Endothelial cell of umbilical vein (primary cell): ENCODE measurements around the gene RBM28. TPM values are rescaled to one million over a fixed set of nuclear protein-coding genes. Genes with fewer than 3 reads are reported as not detected.

Experiments used
- BruUV-seq: library from RNA; stranded (reverse); fragments of 400-500 nt; replicated peaks from 2 replicates; lab custom pipeline; 2021; lab: Mats Ljungman, UMichigan
- CTCF ChIA-PET: fragments of 300-600, 350-600 bp; sonication (Branson Sonifier 250); formaldehyde crosslinking; loops from one replicate; lab custom pipeline; 2021; ENCODE audit warnings: antibody characterized with exemption, inconsistent platforms; lab: Charles Lee
- POLR2A ChIA-PET: fragments of 300-600, 350-600 bp; sonication (Branson Sonifier 250); formaldehyde crosslinking; loops from one replicate; lab custom pipeline; 2021; ENCODE audit warnings: antibody characterized with exemption, inconsistent platforms; lab: Charles Lee
- DNase-seq: peaks from one replicate; pipeline ENCODE4 v3.0.0-alpha.2; 2011; ENCODE audit warnings: low read depth, low spot score
- FAIRE-seq: peaks from 2 replicates; lab custom pipeline; 2011; peaks lifted over from hg19 to GRCh38; lab: Jason Lieb, UNC
- H2AFZ ChIP-seq: 2 replicates; pipeline ENCODE4 v1.6.0; 2012; ENCODE audit warnings: low read depth, low read length, control low read depth, inconsistent platforms
- H3K27ac ChIP-seq: 2 replicates; pipeline ENCODE4 v1.5.1; 2011; ENCODE audit warnings: low read depth, mild to moderate bottlenecking, control low read depth, low read length, moderate library complexity; ENCODE audit not compliant: insufficient read depth
- H3K27me3 ChIP-seq, 2 experiments: 2 replicates each; pipeline versions ENCODE4 v1.6.0 to v1.6.1; 2011; ENCODE audit warnings: low read length in 2 of 2, mixed read lengths in 1 of 2; ENCODE audit not compliant: control insufficient read depth in 2 of 2, insufficient read depth in 2 of 2
- H3K36me3 ChIP-seq, 2 experiments: 2 replicates in 1 of 2; 3 replicates in 1 of 2; pipeline ENCODE4 v1.5.1; 2011; ENCODE audit warnings: low read length in 2 of 2, mild to moderate bottlenecking in 1 of 2, moderate library complexity in 1 of 2; ENCODE audit not compliant: control insufficient read depth in 2 of 2, insufficient read depth in 2 of 2; ENCODE audit errors: extremely low read depth in 1 of 2
- H3K4me1 ChIP-seq: 3 replicates; pipeline ENCODE4 v1.5.1; 2011; ENCODE audit warnings: mild to moderate bottlenecking, low read length; ENCODE audit not compliant: control insufficient read depth, insufficient read depth; ENCODE audit errors: extremely low read depth
- H3K4me2 ChIP-seq: 2 replicates; pipeline ENCODE4 v1.6.1; 2011; ENCODE audit warnings: low read length, control low read depth, mixed read lengths; ENCODE audit not compliant: insufficient read depth
- H3K4me3 ChIP-seq, 3 experiments: fragments of 200-600 bp in 1 of 3; sonication (generic), shearing (Covaris generic) in 1 of 3; replicated peaks in 1 of 3; 2 replicates each; pipeline ENCODE4 v1.5.1; 2011 to 2016; ENCODE audit warnings: control low read depth in 3 of 3, low read length in 3 of 3, mild to moderate bottlenecking in 2 of 3, inconsistent platforms in 1 of 3, low read depth in 1 of 3, moderate library complexity in 1 of 3; ENCODE audit not compliant: insufficient read depth in 1 of 3
- H3K79me2 ChIP-seq: 2 replicates; pipeline ENCODE4 v1.6.0; 2012; ENCODE audit warnings: low read length, inconsistent platforms; ENCODE audit not compliant: control insufficient read depth, insufficient read depth
- H3K9ac ChIP-seq: replicated peaks from 2 replicates; pipeline ENCODE3; 2011; ENCODE audit warnings: low read length, control low read depth; ENCODE audit not compliant: insufficient read depth; ENCODE audit errors: extremely low read depth
- H3K9me1 ChIP-seq: replicated peaks from 3 replicates; pipeline ENCODE4 v1.6.0; 2011; ENCODE audit warnings: mild to moderate bottlenecking, low read length; ENCODE audit not compliant: control insufficient read depth, insufficient read depth; ENCODE audit errors: extremely low read depth
- H3K9me3 ChIP-seq: replicated peaks from 2 replicates; pipeline ENCODE4 v1.5.1; 2012; ENCODE audit warnings: low read length, inconsistent platforms; ENCODE audit not compliant: control insufficient read depth, insufficient read depth
- H4K20me1 ChIP-seq: replicated peaks from 2 replicates; pipeline ENCODE3; 2011; ENCODE audit warnings: mild to moderate bottlenecking, low read length; ENCODE audit not compliant: control insufficient read depth, insufficient read depth; ENCODE audit errors: extremely low read depth
- CTCF ChIP-seq, 2 donors: IDR thresholded peaks; 1 replicate in 1 of 2; 2 replicates in 1 of 2; pipeline ENCODE4 v1.5.1; 2011; ENCODE audit warnings: low read length in 2 of 2, mild to moderate bottlenecking in 2 of 2, moderate library complexity in 2 of 2, control low read depth in 1 of 2, inconsistent platforms in 1 of 2, low read depth in 1 of 2; ENCODE audit not compliant: insufficient read depth in 1 of 2; ENCODE audit errors: extremely low read depth in 1 of 2
- EZH2 ChIP-seq: IDR thresholded peaks from 2 replicates; pipeline ENCODE4 v1.6.1; 2012; ENCODE audit warnings: borderline replicate concordance, low read depth, mild to moderate bottlenecking, moderate library complexity, low read length, inconsistent platforms; ENCODE audit not compliant: severe bottlenecking
- FOS ChIP-seq: IDR thresholded peaks from 2 replicates; pipeline ENCODE4 v1.6.1; 2011; ENCODE audit warnings: mild to moderate bottlenecking, low read length, moderate library complexity, borderline replicate concordance; ENCODE audit not compliant: insufficient read depth
- GATA2 ChIP-seq: IDR thresholded peaks from 2 replicates; pipeline ENCODE4 v1.7.0; 2011; ENCODE audit warnings: low read depth, mild to moderate bottlenecking, moderate library complexity, mixed read lengths, low read length; ENCODE audit not compliant: insufficient read length, insufficient read depth
- JUN ChIP-seq: IDR thresholded peaks from 2 replicates; pipeline ENCODE4 v1.6.1; 2011; ENCODE audit warnings: borderline replicate concordance, low read depth; ENCODE audit not compliant: insufficient read length, insufficient read depth
- MYC ChIP-seq: IDR thresholded peaks from one replicate; pipeline ENCODE4 v1.6.1; 2011; ENCODE audit warnings: mild to moderate bottlenecking, low read depth, low read length
- POLR2A ChIP-seq: IDR thresholded peaks from 2 replicates; pipeline ENCODE4 v1.6.1; 2012; ENCODE audit warnings: low read depth, mild to moderate bottlenecking, control low read depth, low read length
- POLR2AphosphoS5 ChIP-seq: IDR thresholded peaks from 2 replicates; pipeline ENCODE4 v1.6.1; 2012; ENCODE audit warnings: low read depth, mild to moderate bottlenecking, control low read depth, low read length, moderate library complexity; ENCODE audit not compliant: insufficient read depth
- dilution Hi-C: fragments of 300-500 bp; cut with MboI; formaldehyde crosslinking; loops from one replicate; pipeline ENCODE4 v1.15.0; 2019; ENCODE audit warnings: low sequenced_read_pairs; ENCODE audit not compliant: extremely low pct_ligation_motif_present
- intact Hi-C: fragments of 100-400 bp; cut with micrococcal nuclease; formaldehyde crosslinking; loops from one replicate; pipeline ENCODE4 v1.10.0; 2022
- polyA plus RNA-seq, 4 experiments: library from polyadenylated mRNA; depleted of rRNA in 3 of 4; stranded (reverse) in 3 of 4; unstranded in 1 of 4; fragments of >200 nt; gene quantifications; 2 replicates each; pipeline versions ENCODE4 v1.2.1 to v1.2.3, GENCODE V29; 2011 to 2012; ENCODE audit warnings: missing spikeins in 1 of 4
- small RNA-seq: library from RNA; depleted of rRNA; stranded (forward); fragments of <200 nt; gene quantifications from one replicate; pipeline ENCODE3, GENCODE V24; 2012; ENCODE audit warnings: low replicate concordance, low read depth; ENCODE audit not compliant: insufficient read depth, insufficient read length
- total RNA-seq: library from RNA; stranded (reverse); gene quantifications from 2 replicates; pipeline ENCODE4 v1.2.3, GENCODE V29; 2021

The RBM28 gene
- total and polyA plus RNA-seq, 2 donors (not counting 3 experiments of a cell fraction or from before 2014, with no cell fraction given) = 11.6 to 58.7 TPM

DNA sequence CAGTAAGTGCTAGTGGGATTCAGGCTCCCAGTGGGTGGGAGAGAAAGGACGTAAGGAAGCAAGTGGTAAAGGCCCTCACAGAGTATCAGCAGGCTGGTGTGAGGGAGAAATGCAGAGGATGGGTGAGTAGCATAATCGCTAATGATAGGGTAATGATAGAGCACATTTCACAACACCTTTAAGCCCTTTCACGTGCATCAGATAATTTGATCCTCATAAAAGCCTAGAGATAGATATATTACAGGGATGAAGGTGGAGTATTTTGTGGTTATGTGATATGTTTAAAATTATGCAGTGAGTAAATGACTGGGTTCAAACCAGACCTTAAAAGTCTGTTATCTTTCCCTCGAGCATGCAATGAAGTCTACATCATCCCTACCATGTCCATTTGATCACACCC lies 92.4 kb downstream of the RBM28 start:
- H3K36me3 ChIP-seq = no peaks in the 10 kb centered on the region
- TF ChIP-seq POLR2AphosphoS5 (no peak), CTCF (IDR thresholded peaks at IDR 0.05; ENCODE audit: extremely low read depth in 1 of 2, insufficient read depth in 1 of 2, low read depth in 1 of 2, low read length in 2 of 2) (no peak), GATA2 (no peak), FOS (no peak), EZH2 (no peak), POLR2A (no peak), MYC (no peak), JUN (no peak)
- H3K27me3 ChIP-seq = peaks cover 0 to 10% of the 10 kb centered on the region in 2 experiments
- FAIRE-seq (no peak), DNase-seq (no peak)
- no peak overlapping the region for H3K4me2 ChIP-seq
- no peaks in the 10 kb centered on the region for H3K9me1 ChIP-seq
- ChIA-PET POLR2A (no interaction called here), CTCF (no interaction called here)
- H2AFZ ChIP-seq = no peak overlapping the region
- intact Hi-C loops (no loop called here), dilution Hi-C loops (no loop called here)
- H3K27ac ChIP-seq = no peak overlapping the region
- no peaks in the 10 kb centered on the region for H3K4me1 ChIP-seq
- no peak overlapping the region for H3K4me3 ChIP-seq
- H3K79me2 ChIP-seq = no peaks in the 10 kb centered on the region
- H3K9me3 ChIP-seq = no peaks in the 10 kb centered on the region
- H4K20me1 ChIP-seq = no peaks in the 10 kb centered on the region
- BruUV-seq = no TSS peak
- H3K9ac ChIP-seq = no peak overlapping the region

Small RNA genes within 50 kb of the gene (small RNA-seq; reads per million reads assigned to genes)
- gene RNU7-27P = not detected

Other genes starting within 250 kb of the RBM28 start
- not detected in 2 replicates for gene LEP, start 102.6 kb downstream of the RBM28 start, total RNA-seq
- not detected in 2 replicates for gene LEP, start 102.6 kb downstream of the RBM28 start, polyA plus RNA-seq
- gene PRRT4, start 17.8 kb upstream of the RBM28 start, total RNA-seq = not detected in 2 replicates
- gene PRRT4, start 17.8 kb upstream of the RBM28 start, polyA plus RNA-seq = 0.03 and 0.08 TPM in 2 replicates
- 91.7 and 97.9 TPM in 2 replicates for gene IMPDH1, start 66.1 kb upstream of the RBM28 start, total RNA-seq
- 78.8 and 87.3 TPM in 2 replicates for gene IMPDH1, start 66.1 kb upstream of the RBM28 start, polyA plus RNA-seq
- 14.1 and 14.4 TPM in 2 replicates for gene HILPDA, start 112.0 kb upstream of the RBM28 start, total RNA-seq
- 18.8 and 21.7 TPM in 2 replicates for gene HILPDA, start 112.0 kb upstream of the RBM28 start, polyA plus RNA-seq
- 30.0 and 35.6 TPM in 2 replicates for gene METTL2B, start 132.8 kb upstream of the RBM28 start, total RNA-seq
- 14.2 and 15.9 TPM in 2 replicates for gene METTL2B, start 132.8 kb upstream of the RBM28 start, polyA plus RNA-seq